Smooth muscle cell of the coronary artery (primary cell): ENCODE data around the gene COL20A1. TPM values are rescaled to one million over a fixed set of nuclear protein-coding genes. Genes with fewer than 3 reads are reported as not detected.

ENCODE experiments used
- total RNA-seq: library from RNA; depleted of rRNA; stranded (reverse); fragments of >200 nt; gene quantifications from 2 replicates; pipeline ENCODE4 v1.2.3, GENCODE V29; 2014; ENCODE audit warnings: low replicate concordance

Gene COL20A1
- total RNA-seq = under 0.01 TPM in 1 of 2 replicates, not detected in the other

DNA sequence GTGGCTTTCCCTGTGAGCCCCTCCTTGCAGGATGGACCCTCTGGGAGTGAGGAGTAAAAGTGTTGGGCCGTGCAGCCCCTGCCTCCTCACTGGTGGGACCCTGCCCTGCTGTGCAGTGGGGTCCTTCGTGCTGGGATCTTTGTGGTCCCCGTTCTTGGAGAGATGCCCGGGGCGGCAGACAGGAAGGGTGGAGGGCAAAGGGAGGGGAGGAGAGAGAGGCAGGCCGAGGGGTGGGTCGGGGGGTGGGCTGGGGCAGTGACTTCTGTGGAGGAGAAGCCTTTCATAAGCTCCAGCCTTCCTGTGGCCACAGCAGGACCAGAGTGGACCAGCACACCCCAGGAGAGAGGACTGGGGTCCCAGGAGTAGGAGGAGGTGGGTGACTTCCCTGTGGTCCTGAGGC, at the start of gene COL20A1:
COL20A1 (plus strand) TSS at position 283 of the 400 bp plus-strand sequence. CDS start 1,922 bp downstream, outside the sequence.

DNA sequence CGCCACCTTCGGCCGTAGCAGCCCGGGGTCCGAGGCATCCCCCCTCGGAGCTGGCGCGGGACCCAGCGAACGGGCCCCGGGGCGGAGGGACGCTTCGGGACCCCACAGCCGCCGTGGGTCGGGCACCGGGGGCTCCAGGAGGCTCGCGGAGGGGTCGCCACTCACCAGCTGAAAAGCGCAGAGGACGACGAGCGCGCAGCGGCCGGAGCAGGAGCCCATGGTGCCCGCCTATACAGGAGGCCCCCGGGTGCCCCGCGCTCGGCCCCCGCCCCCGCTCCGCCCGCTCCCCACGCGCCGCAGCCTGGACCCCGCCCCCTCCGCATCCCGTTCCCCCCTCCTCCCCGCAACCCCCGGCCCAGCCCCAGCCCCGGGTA, 38.8 kb upstream of the COL20A1 start, which contains the start of gene NKAIN4:
NKAIN4 (minus strand) TSS at position 232 of the 374 bp plus-strand sequence; CDS start at position 219, 13 bp downstream.

DNA sequence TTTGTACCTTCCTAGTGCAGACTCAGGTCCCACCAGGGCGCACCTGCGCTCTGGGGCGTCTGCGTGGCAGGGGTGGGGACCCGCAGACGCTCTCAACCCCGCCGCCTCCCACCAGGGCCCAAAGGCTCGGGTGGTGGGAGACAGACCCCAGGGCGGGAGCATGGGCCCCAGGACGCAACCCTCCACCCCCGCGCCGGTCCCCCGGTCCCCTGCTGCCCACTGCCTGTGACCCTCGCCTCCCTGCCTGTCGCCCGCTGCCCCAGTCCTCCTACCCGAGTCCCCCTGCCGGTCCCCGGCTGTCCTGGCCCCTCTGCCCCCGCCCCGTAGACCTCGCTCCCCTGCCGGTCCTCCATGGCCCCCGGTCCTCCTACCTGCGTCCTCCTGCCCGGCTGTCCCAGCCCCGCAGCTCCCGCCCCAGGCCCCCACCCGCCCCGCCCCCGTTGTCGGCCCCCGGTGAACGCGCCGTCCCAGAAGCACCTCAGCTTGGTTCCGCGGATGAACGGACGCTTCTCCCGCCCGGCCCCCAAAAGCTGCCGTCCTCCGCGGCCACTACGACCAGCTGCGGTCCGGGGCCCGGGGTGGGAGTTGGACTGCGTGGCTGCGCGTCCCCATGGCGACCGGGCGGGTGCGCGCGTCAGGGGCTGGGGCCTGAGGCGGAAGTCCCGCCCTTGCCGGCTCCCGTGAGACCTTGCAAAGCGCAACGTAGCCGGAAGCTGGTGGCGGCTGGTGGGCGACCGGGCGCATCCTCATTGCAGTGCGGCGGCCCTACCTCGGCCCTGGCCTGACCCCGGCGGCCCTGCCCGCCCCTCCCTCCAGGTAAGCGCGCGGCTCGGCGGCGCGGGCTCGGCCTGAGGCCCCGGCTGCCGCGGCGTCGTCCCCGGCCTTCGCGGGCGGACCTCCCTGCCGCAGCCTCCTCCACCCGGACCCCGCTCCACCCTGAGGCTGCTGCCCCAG, 20.6 kb upstream of the COL20A1 start, which contains the start of gene ARFGAP1:
ARFGAP1 (plus strand) TSS at position 709 of the 954 bp plus-strand sequence. CDS start 2,768 bp downstream, outside the sequence.

DNA sequence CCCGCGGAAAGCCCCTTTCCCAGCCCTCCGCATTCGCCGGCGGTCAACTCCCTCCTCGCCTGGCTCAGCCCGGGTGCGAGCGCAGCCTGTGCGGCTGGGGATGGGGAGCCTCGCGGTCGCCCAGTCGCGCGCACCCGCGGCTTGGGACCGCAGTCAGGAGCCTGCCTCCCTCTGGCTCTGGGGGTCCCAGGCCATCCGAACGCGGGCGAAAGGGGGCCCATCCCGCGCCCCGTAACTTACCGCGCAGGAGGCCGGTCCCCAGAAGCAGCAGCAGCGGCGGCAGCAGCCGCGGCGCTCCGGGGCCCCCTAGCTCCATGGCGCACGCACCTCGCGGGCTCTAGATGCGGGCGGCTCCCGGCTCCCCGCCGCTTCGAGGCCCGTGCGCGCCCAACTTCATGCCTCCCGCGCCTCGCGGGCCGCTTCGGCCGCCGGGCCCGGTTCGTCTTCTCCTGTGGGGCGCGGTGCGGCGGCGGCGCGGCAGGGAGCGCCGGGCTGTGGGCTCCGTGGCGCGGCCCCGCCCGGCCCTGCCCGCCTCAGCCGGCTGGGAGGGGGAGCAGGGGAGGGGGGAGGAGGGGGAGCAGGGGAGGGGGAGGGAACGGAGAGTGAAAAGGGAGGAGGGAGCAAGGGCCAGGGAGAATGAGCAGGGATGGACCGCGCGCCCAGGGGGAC, 68.0 kb downstream of the COL20A1 start, which contains the start of gene CHRNA4:
CHRNA4 (minus strand) TSS at position 500 of the 669 bp plus-strand sequence; CDS start at position 316, 184 bp downstream.

Other genes starting within 250 kb of the COL20A1 start
- 11.9 and 18.8 TPM in 2 replicates for gene YTHDF1, start 77.1 kb upstream of the COL20A1 start, total RNA-seq
- 0.23 TPM in 1 of 2 replicates, not detected in the other for gene BIRC7, start 57.3 kb upstream of the COL20A1 start, total RNA-seq
- gene NKAIN4, start 38.7 kb upstream of the COL20A1 start, total RNA-seq = 0.15 TPM in 1 of 2 replicates, not detected in the other
- gene ARFGAP1, start 20.4 kb upstream of the COL20A1 start, total RNA-seq = 52.7 and 84.5 TPM in 2 replicates
- gene CHRNA4, start 68.2 kb downstream of the COL20A1 start, total RNA-seq = not detected in 2 replicates
- not detected in 2 replicates for gene KCNQ2, start 179.5 kb downstream of the COL20A1 start, total RNA-seq
- 0.47 and 2.5 TPM in 2 replicates for gene EEF1A2, start 205.9 kb downstream of the COL20A1 start, total RNA-seq
- gene PPDPF, start 227.6 kb downstream of the COL20A1 start, total RNA-seq = 8.0 and 19.2 TPM in 2 replicates
- gene PTK6, start 244.2 kb downstream of the COL20A1 start, total RNA-seq = under 0.01 TPM in 1 of 2 replicates, not detected in the other